ENCODE data around the gene PRR5. TPM values are rescaled to one million over a fixed set of nuclear protein-coding genes. Genes with fewer than 3 reads are reported as not detected.
"Not testable (repeated sequence)": the region's sequence is repeated elsewhere in the genome, so short reads cannot be mapped to it uniquely, and the experiment has no call there.

The PRR5 gene
- total and polyA plus RNA-seq, 2 of the 13 experiments (the other 11 are each of a cell fraction or from before 2014, with no cell fraction given): 11.6 to 27.5 TPM

DNA sequence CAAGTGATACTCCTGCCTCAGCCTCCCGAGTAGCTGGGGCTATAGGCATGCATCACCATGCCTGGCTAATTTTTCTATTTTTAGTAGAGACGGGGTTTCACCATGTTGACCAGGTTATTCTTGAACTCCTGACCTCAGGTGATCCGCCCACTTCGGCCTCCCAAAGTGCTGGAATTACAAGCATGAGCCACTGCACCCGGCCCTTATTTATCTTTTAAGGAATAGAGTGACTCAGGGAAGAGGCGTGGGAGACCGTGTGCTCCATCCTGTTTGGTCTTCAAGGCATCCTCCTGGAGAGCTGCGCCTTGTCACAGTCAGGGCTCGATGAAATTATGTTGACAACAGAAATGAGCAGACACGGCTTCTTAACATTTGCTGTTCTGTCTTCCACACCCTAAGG is 37.7 kb downstream of the PRR5 start:
- H3K4me1 ChIP-seq (ENCODE audit: insufficient read depth, low read length): peaks cover 37% of the 10 kb centered on the region
- CTCF ChIA-PET (ENCODE audit: low intra/inter-chr PET ratio, low total read pairs); FAIRE-seq; H3K4me2 ChIP-seq (ENCODE audit: low read depth, low read length); POLR2A ChIA-PET; BruUV-seq (replicated peaks); H4K20me1 ChIP-seq (ENCODE audit: insufficient read depth, low read length); H3K27me3 ChIP-seq (ENCODE audit: control insufficient read depth in 1 of 2, insufficient read depth in 2 of 2, low read length in 2 of 2); H3K27ac ChIP-seq (ENCODE audit: extremely low read length, insufficient read depth, low read length); H3K9me3 ChIP-seq (ENCODE audit: low read length); H3K79me2 ChIP-seq (ENCODE audit: insufficient read depth, low read length); H3K36me3 ChIP-seq (replicated peaks in 1 of 2; ENCODE audit: control insufficient read depth in 1 of 2, insufficient read depth in 2 of 2, low read length in 2 of 2); ATAC-seq; H2AFZ ChIP-seq (ENCODE audit: low read length); H3K9ac ChIP-seq (ENCODE audit: insufficient read depth, low read depth, low read length); H3K4me3 ChIP-seq (replicated peaks in 1 of 3; ENCODE audit: insufficient read depth in 1 of 3, low read depth in 2 of 3, low read length in 3 of 3); DNase-seq (ENCODE audit: low spot score): not testable (repeated sequence)
- peak; percentile 12; the same call in 1 of the 2 replicates for TF ChIP-seq RARA (CRISPR knock-in tag; IDR thresholded peaks at IDR 0.05)
- TF ChIP-seq, protein P1, sequence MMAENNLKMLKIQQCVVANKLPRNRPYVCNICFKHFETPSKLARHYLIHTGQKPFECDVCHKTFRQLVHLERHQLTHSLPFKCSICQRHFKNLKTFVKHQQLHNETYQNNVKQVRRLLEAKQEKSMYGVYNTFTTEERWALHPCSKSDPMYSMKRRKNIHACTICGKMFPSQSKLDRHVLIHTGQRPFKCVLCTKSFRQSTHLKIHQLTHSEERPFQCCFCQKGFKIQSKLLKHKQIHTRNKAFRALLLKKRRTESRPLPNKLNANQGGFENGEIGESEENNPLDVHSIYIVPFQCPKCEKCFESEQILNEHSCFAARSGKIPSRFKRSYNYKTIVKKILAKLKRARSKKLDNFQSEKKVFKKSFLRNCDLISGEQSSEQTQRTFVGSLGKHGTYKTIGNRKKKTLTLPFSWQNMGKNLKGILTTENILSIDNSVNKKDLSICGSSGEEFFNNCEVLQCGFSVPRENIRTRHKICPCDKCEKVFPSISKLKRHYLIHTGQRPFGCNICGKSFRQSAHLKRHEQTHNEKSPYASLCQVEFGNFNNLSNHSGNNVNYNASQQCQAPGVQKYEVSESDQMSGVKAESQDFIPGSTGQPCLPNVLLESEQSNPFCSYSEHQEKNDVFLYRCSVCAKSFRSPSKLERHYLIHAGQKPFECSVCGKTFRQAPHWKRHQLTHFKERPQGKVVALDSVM (CRISPR knock-in tag; IDR thresholded peaks at IDR 0.05): peak; percentile 41; the same call in 1 of the 2 replicates
- in situ Hi-C loops (cut with HindIII; ENCODE audit: extremely low pct_ligation_motif_present, low pct_unique_long_range_greater_than_20kb): loop anchor here (5.0 kb wide), 1 partner anchor 42 kb away; no protein-coding TSS in a partner anchor
- intact Hi-C loops (cut with micrococcal nuclease; ENCODE audit: unreplicated experiment): loop anchor here (5.0 kb wide), 1 partner anchor 362 kb away; no protein-coding TSS in a partner anchor
- 0% methylated on average over 3 of the region's 10 CpGs for WGBS (ENCODE audit: low lambda C conversion rate)

DNA sequence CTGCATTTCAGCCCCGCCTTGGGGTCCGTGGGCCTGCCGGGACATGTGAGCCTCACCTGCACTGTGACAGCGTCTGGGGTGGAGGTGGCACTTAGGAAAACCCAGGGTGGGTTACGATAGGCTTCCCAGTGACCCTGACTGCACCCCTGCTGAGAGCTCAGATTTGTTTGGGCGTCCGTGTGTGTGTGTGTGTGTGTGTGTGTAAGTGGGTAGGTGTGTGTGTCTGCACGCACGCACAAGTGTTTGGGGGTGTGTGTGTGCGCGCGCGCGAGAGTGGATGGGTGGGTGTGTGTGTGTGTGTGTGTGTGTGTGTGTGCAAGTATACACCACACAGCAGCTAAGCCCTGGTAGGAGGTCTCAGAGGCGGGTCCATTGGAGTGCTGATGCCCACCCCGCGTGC is 38.3 kb downstream of the PRR5 start:
- H3K27ac ChIP-seq (ENCODE audit: extremely low read length, insufficient read depth, low read length): no peak overlapping the region

More for the DNA sequence above, 38.3 kb downstream of the PRR5 start:
- 74% methylated on average over 14 of the region's 17 CpGs for WGBS (ENCODE audit: low lambda C conversion rate)
- Histone ChIP-seq H3K27me3 (ENCODE audit: control insufficient read depth in 1 of 2, insufficient read depth in 2 of 2, low read length in 2 of 2) (no peaks in the 10 kb centered on the region; a peak in 1 of 5 replicates), H3K9me3 (ENCODE audit: low read length) (no peaks in the 10 kb centered on the region), H2AFZ (ENCODE audit: low read length) (no peak overlapping the region), H3K79me2 (ENCODE audit: insufficient read depth, low read length) (no peaks in the 10 kb centered on the region), H3K9ac (ENCODE audit: insufficient read depth, low read depth, low read length) (no peak overlapping the region), H3K4me3 (replicated peaks in 1 of 3; ENCODE audit: insufficient read depth in 1 of 3, low read depth in 2 of 3, low read length in 3 of 3) (no peak overlapping the region), H3K4me1 (ENCODE audit: insufficient read depth, low read length) (peaks cover 37% of the 10 kb centered on the region), H4K20me1 (ENCODE audit: insufficient read depth, low read length) (peaks cover 3% of the 10 kb centered on the region; the same call in 1 of the 2 replicates), H3K4me2 (ENCODE audit: low read depth, low read length) (no peak overlapping the region), H3K36me3 (replicated peaks in 1 of 2; ENCODE audit: control insufficient read depth in 1 of 2, insufficient read depth in 2 of 2, low read length in 2 of 2) (no peaks in the 10 kb centered on the region)
- BruUV-seq (replicated peaks): no TSS peak
- no peak for DNase-seq (ENCODE audit: low spot score)
- POLR2A ChIA-PET: no interaction called here
- in situ Hi-C loops (cut with HindIII; ENCODE audit: extremely low pct_ligation_motif_present, low pct_unique_long_range_greater_than_20kb) (no loop called here), intact Hi-C loops (cut with micrococcal nuclease; ENCODE audit: unreplicated experiment) (loop anchor here (5.0 kb wide), 1 partner anchor 363 kb away; no protein-coding TSS in a partner anchor)
- CTCF ChIA-PET (ENCODE audit: low intra/inter-chr PET ratio, low total read pairs): no interaction called here
- TF ChIP-seq, protein P2, sequence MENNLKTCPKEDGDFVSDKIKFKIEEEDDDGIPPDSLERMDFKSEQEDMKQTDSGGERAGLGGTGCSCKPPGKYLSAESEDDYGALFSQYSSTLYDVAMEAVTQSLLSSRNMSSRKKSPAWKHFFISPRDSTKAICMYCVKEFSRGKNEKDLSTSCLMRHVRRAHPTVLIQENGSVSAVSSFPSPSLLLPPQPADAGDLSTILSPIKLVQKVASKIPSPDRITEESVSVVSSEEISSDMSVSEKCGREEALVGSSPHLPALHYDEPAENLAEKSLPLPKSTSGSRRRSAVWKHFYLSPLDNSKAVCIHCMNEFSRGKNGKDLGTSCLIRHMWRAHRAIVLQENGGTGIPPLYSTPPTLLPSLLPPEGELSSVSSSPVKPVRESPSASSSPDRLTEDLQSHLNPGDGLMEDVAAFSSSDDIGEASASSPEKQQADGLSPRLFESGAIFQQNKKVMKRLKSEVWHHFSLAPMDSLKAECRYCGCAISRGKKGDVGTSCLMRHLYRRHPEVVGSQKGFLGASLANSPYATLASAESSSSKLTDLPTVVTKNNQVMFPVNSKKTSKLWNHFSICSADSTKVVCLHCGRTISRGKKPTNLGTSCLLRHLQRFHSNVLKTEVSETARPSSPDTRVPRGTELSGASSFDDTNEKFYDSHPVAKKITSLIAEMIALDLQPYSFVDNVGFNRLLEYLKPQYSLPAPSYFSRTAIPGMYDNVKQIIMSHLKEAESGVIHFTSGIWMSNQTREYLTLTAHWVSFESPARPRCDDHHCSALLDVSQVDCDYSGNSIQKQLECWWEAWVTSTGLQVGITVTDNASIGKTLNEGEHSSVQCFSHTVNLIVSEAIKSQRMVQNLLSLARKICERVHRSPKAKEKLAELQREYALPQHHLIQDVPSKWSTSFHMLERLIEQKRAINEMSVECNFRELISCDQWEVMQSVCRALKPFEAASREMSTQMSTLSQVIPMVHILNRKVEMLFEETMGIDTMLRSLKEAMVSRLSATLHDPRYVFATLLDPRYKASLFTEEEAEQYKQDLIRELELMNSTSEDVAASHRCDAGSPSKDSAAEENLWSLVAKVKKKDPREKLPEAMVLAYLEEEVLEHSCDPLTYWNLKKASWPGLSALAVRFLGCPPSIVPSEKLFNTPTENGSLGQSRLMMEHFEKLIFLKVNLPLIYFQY (CRISPR knock-in tag; IDR thresholded peaks at IDR 0.05; ENCODE audit: borderline replicate concordance): no peak
- TF ChIP-seq, protein P3, sequence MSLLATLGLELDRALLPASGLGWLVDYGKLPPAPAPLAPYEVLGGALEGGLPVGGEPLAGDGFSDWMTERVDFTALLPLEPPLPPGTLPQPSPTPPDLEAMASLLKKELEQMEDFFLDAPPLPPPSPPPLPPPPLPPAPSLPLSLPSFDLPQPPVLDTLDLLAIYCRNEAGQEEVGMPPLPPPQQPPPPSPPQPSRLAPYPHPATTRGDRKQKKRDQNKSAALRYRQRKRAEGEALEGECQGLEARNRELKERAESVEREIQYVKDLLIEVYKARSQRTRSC (CRISPR knock-in tag; IDR thresholded peaks at IDR 0.05; ENCODE audit: low read depth): no peak
- no peak for TF ChIP-seq ZNF251 (CRISPR knock-in tag; IDR thresholded peaks at IDR 0.05)
- TF ChIP-seq CC2D1A (CRISPR knock-in tag; IDR thresholded peaks at IDR 0.05): no peak
- TF ChIP-seq ZNF7 (CRISPR knock-in tag; IDR thresholded peaks at IDR 0.05): no peak
- peak; percentile 56 for TF ChIP-seq AGO1 (IDR thresholded peaks at IDR 0.05; ENCODE audit: low read depth, low read length, poor library complexity, severe bottlenecking)
- no peak for ATAC-seq
- FAIRE-seq: no peak
